Measurements from ENCODE around the gene ZNF2.

GRCh38 chr2:95204396-95204795, 38.8 kb downstream of the ZNF2 start:
- TF ChIP-seq POLR2A (IDR thresholded peaks at IDR 0.05; ENCODE audit: low read length): no peak
- TF ChIP-seq GATA1 (IDR thresholded peaks at IDR 0.05; ENCODE audit: low read depth, low read length): no peak

Measured in erythroblast (primary cell).